SIG-M5 treated with dmso at 0.1 percent for 504 hours (cell line): ENCODE results near the gene ZMIZ1.
A peak's percentile ranks its signal among the peaks of the same experiment; 100 is the strongest.

Experiments
- DNase-seq: peaks from one replicate; lab custom pipeline; 2025; ENCODE audit not compliant: unreplicated experiment; lab: John Stamatoyannopoulos, UW

The ZMIZ1 gene

DNA sequence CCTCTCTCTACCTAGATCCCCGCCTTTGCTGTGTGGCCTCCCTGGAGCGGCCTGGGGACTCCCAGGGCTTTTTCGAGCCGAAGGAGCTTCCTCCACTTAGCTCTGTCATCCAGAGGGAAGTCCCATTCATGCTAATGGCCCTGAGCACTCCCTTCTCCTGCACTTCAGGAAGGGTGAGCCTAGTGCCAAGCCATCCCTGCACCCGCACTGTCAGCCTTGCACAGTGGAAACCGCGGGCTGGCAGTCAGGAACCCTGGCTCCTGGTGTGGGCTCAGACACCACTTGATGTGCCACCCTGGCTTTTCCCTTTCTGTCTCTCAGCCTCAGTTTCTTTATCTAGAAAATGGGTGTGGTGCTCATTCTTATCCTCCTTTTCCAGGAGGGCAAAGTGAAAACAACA, 131.6 kb downstream of the ZMIZ1 start:
- no peak for DNase-seq

DNA sequence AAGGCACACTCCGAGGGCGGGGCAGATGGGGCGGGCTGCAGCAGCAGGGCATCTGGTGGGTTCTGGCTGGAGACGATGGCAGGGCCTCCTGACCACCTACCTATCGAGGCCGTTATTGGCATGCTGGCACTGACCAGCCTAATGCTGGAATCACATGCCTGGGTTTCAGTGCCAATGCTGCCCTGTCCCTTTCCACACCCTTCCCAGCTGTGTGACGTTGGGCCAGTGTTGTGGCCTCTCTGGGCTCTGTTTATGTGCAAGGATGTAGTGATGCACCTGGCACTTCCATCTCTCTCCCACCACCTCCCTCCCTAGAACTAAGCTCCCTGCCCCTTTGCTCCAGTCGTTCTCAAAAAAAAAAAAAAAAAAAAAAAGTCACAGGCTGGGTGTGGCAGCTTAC, 132.9 kb downstream of the ZMIZ1 start:
- DNase-seq = no peak

GRCh38 chr10:79202188-79203013, 133.6 kb downstream of the ZMIZ1 start:
- DNase-seq = peak; percentile 48

GRCh38 chr10:79203014-79203644, 134.4 kb downstream of the ZMIZ1 start:
- no peak for DNase-seq

GRCh38 chr10:79203833-79204232, 135.1 kb downstream of the ZMIZ1 start:
- no peak for DNase-seq

GRCh38 chr10:79206300-79207095, 137.7 kb downstream of the ZMIZ1 start:
- no peak for DNase-seq

DNA sequence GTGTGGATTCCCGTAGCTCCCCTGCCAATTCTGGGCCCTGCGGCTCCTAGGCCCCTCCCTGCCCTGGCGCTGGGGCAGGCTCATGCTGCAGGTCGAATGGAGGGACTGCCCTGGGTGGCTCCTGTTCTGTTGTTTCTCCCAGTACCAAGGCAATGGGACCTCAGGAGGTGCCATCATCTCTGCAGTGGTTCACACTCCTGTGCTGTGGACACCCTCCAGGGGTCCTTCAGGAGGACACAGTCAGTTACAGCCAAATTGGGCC, 138.3 kb downstream of the ZMIZ1 start:
- no peak for DNase-seq

DNA sequence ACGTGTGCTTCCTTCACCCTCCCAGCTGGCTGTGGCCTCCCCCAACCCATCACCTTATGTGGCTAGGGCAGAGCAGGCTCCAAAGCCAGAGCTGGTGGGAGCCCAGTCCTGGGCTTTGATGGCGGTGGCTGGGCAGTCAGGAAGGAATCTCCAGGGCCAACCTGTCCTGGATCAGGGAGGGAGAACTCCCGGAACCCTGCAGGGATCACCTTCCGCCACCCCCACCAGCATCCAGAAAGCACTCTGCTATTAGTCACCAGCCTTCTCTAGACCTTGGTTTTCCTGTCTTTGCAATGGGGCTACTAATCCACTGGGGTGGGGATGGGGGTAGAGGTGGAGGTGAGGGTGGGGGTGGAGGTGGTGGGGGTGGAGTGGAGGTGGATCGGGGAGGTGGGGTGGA, 139.0 kb downstream of the ZMIZ1 start:
- DNase-seq = no peak

DNA sequence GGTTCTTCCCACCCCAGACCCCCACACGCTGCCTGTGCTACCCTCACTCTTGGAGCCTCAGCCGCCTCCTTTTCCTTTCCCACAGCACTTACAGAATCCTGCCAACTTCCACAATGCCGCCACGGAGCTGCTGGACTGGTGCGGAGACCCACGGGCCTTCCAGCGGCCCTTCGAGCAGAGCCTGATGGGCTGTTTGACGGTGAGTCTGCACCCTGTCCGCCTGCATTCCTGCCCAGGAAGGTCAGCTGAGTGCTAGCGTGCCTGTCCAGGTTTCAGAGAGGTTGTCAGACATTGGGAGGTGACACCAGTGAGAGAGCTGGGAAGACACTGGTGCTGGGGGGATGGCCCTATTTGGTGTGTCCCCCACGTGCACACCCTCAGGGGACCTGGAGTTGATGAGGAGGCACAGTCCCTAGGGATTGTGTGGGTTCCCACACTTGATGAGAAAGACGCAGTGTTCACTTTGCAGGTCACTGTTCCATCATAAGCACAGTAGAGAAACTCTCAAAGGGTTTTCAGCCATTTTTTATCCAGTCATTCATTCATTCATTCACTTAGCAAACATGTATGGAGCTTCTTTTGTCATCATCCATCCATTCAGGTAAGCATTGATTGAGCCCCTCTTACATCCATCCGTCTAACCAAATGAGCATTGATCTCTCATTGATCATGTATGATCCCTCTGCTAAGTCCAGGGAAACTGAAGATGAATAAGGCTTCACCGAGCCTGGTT, 139.7 kb downstream of the ZMIZ1 start:
- no peak for DNase-seq

DNA sequence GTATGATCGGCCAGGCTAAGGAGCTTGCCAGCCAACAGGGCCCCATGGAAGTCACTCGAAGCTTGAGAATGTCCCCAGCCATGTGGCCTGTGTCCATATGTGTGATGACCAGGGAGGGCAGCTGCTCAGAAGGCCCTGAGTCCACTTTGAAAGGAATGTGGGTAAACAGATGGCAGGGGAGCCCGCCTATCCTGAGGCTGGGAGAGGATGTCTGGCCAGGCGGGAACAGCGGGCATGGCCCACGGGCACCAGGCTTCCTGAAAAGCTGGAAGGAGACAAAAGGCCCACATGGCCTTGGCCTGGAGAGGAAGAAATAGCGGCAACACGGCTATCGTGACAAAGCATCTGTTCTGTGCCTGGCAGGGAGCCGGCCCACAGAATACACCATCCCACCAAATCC, 140.6 kb downstream of the ZMIZ1 start:
- no peak for DNase-seq

DNA sequence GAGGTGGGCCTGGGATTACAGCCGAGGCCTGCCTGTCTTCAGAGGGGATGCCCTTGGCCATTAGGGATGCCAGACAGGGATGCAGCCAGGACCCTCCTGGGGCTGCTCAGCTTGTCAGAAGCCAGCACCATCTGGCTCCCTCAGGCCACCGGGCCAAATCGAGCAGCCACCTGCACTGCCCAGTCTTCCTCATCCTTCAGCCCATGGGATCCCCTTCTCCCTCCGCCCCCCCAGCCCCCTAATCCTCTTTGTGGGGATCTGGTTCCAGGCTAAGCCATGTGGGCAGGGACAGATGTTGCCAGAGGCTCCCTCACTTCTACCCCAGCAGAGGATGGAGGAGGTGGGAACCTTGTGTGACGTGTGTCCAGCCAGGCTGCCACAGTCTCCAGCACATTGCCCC, 141.1 kb downstream of the ZMIZ1 start:
- no peak for DNase-seq

GRCh38 chr10:79210672-79211071, 141.9 kb downstream of the ZMIZ1 start:
- DNase-seq = no peak

DNA sequence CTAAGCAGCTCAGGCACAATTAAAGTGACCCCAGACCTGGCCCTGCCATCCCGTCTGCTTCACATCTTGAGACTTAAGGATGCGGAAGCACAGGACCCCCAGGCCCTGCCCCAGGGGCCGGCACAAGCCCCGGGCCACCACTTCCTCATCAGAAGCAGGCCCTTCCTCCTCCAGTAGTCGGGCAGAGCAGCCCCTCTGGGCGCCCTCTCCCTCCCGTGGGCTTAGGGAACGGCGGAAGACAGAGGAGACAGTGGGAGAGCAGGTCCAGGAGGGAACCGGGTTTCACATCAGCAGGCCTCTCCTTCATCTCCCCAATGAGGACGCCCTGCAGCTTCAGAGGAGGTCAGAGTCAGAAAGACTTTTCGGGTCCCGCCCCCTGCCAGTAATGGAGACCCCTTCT, 142.8 kb downstream of the ZMIZ1 start:
- no peak for DNase-seq

- no peak for DNase-seq
These were observed 146.8 kb downstream of the ZMIZ1 start for GRCh38 chr10:79215531-79215930.

GRCh38 chr10:79219322-79219957, 150.7 kb downstream of the ZMIZ1 start:
- no peak for DNase-seq

- DNase-seq = no peak
These were observed 151.5 kb downstream of the ZMIZ1 start for GRCh38 chr10:79220307-79220706.

GRCh38 chr10:79221110-79222051, 152.6 kb downstream of the ZMIZ1 start:
- no peak for DNase-seq

DNA sequence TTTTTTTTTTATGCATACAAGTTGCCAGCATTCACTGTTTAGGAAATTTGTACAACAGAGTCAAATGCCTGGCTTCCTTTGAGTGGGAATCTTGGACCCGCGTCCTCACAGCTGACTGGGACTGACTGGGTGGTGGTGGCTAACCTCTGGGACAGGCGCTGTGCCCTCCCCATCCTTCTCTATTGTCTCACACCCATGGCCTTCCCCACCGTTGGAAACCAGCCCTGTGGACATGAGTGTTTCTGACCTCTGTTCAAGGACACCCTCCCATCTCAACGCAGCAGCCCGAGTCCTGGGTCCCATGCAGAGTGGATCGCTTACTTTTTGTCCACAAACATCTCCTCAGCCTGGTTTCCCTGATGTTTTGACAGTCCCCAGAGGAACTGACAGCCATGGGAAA, 153.4 kb downstream of the ZMIZ1 start:
- DNase-seq = no peak

GRCh38 chr10:79223091-79224048, 154.6 kb downstream of the ZMIZ1 start:
- no peak for DNase-seq
